ENCODE results near the gene INO80E. TPM values are rescaled to one million over a fixed set of nuclear protein-coding genes. Genes with fewer than 3 reads are reported as not detected.
A peak's percentile ranks its signal among the peaks of the same experiment; 100 is the strongest.

The INO80E gene
- total RNA-seq, 5 donors from 2014 or later (not counting 1 experiment from before 2014, with no cell fraction given) = 84.8 to 152 (median 128) TPM

- H3K27ac Mint-ChIP-seq = peak overlapping the region in 1 of 2 donors; percentile 16
- no peaks in the 10 kb centered on the region for H3K27me3 Mint-ChIP-seq
- Histone ChIP-seq H3K4me3 (ENCODE audit: control insufficient read depth in 1 of 2, extremely low read depth in 1 of 2, low read length in 1 of 2) (no peak overlapping the region), H3K9me3 (no peaks in the 10 kb centered on the region), H3K36me3 (ENCODE audit: control insufficient read depth in 2 of 2, extremely low read depth in 1 of 2, insufficient read depth in 1 of 2, low read length in 1 of 2) (peaks cover 9 to 50% of the 10 kb centered on the region in 2 donors), H3K27me3 (replicated peaks in 1 of 2; ENCODE audit: control insufficient read depth in 2 of 2, extremely low read depth in 1 of 2, insufficient read depth in 2 of 2, low read length in 1 of 2) (no peaks in the 10 kb centered on the region), H3K27ac (ENCODE audit: low read length) (no peak overlapping the region), H3K4me1 (ENCODE audit: control insufficient read depth in 1 of 2, extremely low read depth in 1 of 2, insufficient read depth in 2 of 2, low read length in 2 of 2) (peaks cover 13 to 31% of the 10 kb centered on the region in 2 experiments)
- H3K4me3 Mint-ChIP-seq = no peak overlapping the region
- no peaks in the 10 kb centered on the region for H3K9me3 Mint-ChIP-seq
- peaks cover 35% of the 10 kb centered on the region for H3K36me3 Mint-ChIP-seq
- POLR2A ChIA-PET = no interaction called here
- CTCF ChIA-PET = interaction anchor here in 1 of 2 donors (0.6 kb wide), 1 partner anchor 78 kb away, joined by 6 read pairs; the partner anchor contains the start of gene ASPHD1
- WGBS (ENCODE audit: insufficient coverage) = 100% methylated on average over 6 of the region's 9 CpGs
- no peak for ATAC-seq (replicated peaks in 1 of 4)
- H3K4me1 Mint-ChIP-seq = peaks cover 23 to 37% (median 32%) of the 10 kb centered on the region in 3 donors
- no peak for DNase-seq
These were observed 18.0 kb upstream of the INO80E start for GRCh38 chr16:29978081-29978480.

GRCh38 chr16:29978564-29979270, 17.3 kb upstream of the INO80E start:
- no peaks in the 10 kb centered on the region for H3K9me3 Mint-ChIP-seq
- no peak overlapping the region for H3K4me3 Mint-ChIP-seq
- peak overlapping the region in 1 of 2 donors; percentile 28 for H3K27ac Mint-ChIP-seq
- Histone ChIP-seq H3K27ac (ENCODE audit: low read length) (no peak overlapping the region), H3K9me3 (no peaks in the 10 kb centered on the region), H3K27me3 (replicated peaks in 1 of 2; ENCODE audit: control insufficient read depth in 2 of 2, extremely low read depth in 1 of 2, insufficient read depth in 2 of 2, low read length in 1 of 2) (no peaks in the 10 kb centered on the region), H3K36me3 (ENCODE audit: control insufficient read depth in 2 of 2, extremely low read depth in 1 of 2, insufficient read depth in 1 of 2, low read length in 1 of 2) (peaks cover 9 to 57% of the 10 kb centered on the region in 2 donors), H3K4me3 (ENCODE audit: control insufficient read depth in 1 of 2, extremely low read depth in 1 of 2, low read length in 1 of 2) (no peak overlapping the region), H3K4me1 (ENCODE audit: control insufficient read depth in 1 of 2, extremely low read depth in 1 of 2, insufficient read depth in 2 of 2, low read length in 2 of 2) (peaks cover 13 to 27% of the 10 kb centered on the region in 2 experiments)
- WGBS (ENCODE audit: insufficient coverage) = 100% methylated on average over 3 of the region's 9 CpGs
- no peak for ATAC-seq (replicated peaks in 1 of 4)
- H3K27me3 Mint-ChIP-seq = no peaks in the 10 kb centered on the region
- CTCF ChIA-PET = interaction anchor here in 1 of 2 donors (0.6 kb wide), 1 partner anchor 78 kb away, joined by 6 read pairs; the partner anchor contains the start of gene ASPHD1
- DNase-seq = no peak
- POLR2A ChIA-PET = no interaction called here
- H3K36me3 Mint-ChIP-seq = peaks cover 40% of the 10 kb centered on the region
- peaks cover 23 to 33% (median 28%) of the 10 kb centered on the region in 3 donors for H3K4me1 Mint-ChIP-seq

- CTCF ChIA-PET = interaction anchor here in 1 of 2 donors (0.6 kb wide), 1 partner anchor 22 kb away, joined by 4 read pairs; no protein-coding TSS in a partner anchor
- no peak overlapping the region for H3K27ac ChIP-seq (ENCODE audit: low read length)
- Mint-ChIP-seq H3K27me3 (no peaks in the 10 kb centered on the region), H3K9me3 (no peaks in the 10 kb centered on the region), H3K4me1 (peaks cover 0 to under 1% (median 0%) of the 10 kb centered on the region in 3 donors), H3K27ac (no peak overlapping the region), H3K36me3 (peaks cover 58% of the 10 kb centered on the region), H3K4me3 (no peak overlapping the region)
- ATAC-seq (replicated peaks in 1 of 4) (no peak), DNase-seq (no peak)
- peaks cover 12 to 96% of the 10 kb centered on the region in 2 donors for H3K36me3 ChIP-seq (ENCODE audit: control insufficient read depth in 2 of 2, extremely low read depth in 1 of 2, insufficient read depth in 1 of 2, low read length in 1 of 2)
- POLR2A ChIA-PET = no interaction called here
- H3K27me3 ChIP-seq (replicated peaks in 1 of 2; ENCODE audit: control insufficient read depth in 2 of 2, extremely low read depth in 1 of 2, insufficient read depth in 2 of 2, low read length in 1 of 2) = no peaks in the 10 kb centered on the region
- H3K4me1 ChIP-seq (ENCODE audit: control insufficient read depth in 1 of 2, extremely low read depth in 1 of 2, insufficient read depth in 2 of 2, low read length in 2 of 2) = no peaks in the 10 kb centered on the region
- no peak overlapping the region for H3K4me3 ChIP-seq (ENCODE audit: control insufficient read depth in 1 of 2, extremely low read depth in 1 of 2, low read length in 1 of 2)
- no peaks in the 10 kb centered on the region for H3K9me3 ChIP-seq
- 98% methylated on average over 16 of the region's 24 CpGs for WGBS (ENCODE audit: insufficient coverage)
These were observed 13.3 kb upstream of the INO80E start for GRCh38 chr16:29982560-29983419.

- peaks cover 11 to 96% of the 10 kb centered on the region in 2 donors for H3K36me3 ChIP-seq (ENCODE audit: control insufficient read depth in 2 of 2, extremely low read depth in 1 of 2, insufficient read depth in 1 of 2, low read length in 1 of 2)
- no peaks in the 10 kb centered on the region for H3K27me3 Mint-ChIP-seq
- H3K4me1 ChIP-seq (ENCODE audit: control insufficient read depth in 1 of 2, extremely low read depth in 1 of 2, insufficient read depth in 2 of 2, low read length in 2 of 2) = no peaks in the 10 kb centered on the region
- no peak overlapping the region for H3K4me3 Mint-ChIP-seq
- ATAC-seq (replicated peaks in 1 of 4) (no peak), DNase-seq (no peak)
- no peaks in the 10 kb centered on the region for H3K9me3 ChIP-seq
- H3K9me3 Mint-ChIP-seq = no peaks in the 10 kb centered on the region
- POLR2A ChIA-PET = no interaction called here
- H3K4me1 Mint-ChIP-seq = no peaks in the 10 kb centered on the region
- no peaks in the 10 kb centered on the region for H3K27me3 ChIP-seq (replicated peaks in 1 of 2; ENCODE audit: control insufficient read depth in 2 of 2, extremely low read depth in 1 of 2, insufficient read depth in 2 of 2, low read length in 1 of 2)
- peak overlapping the region in 1 of 2 donors; percentile 46 for H3K27ac Mint-ChIP-seq
- H3K27ac ChIP-seq (ENCODE audit: low read length) = no peak overlapping the region
- H3K4me3 ChIP-seq (ENCODE audit: control insufficient read depth in 1 of 2, extremely low read depth in 1 of 2, low read length in 1 of 2) = no peak overlapping the region
- 71% methylated on average over 3 of the region's 12 CpGs for WGBS (ENCODE audit: insufficient coverage)
- CTCF ChIA-PET = interaction anchor here in 1 of 2 donors (0.6 kb wide), 1 partner anchor 23 kb away, joined by 4 read pairs; no protein-coding TSS in a partner anchor
- H3K36me3 Mint-ChIP-seq = peaks cover 60% of the 10 kb centered on the region
These were observed 12.5 kb upstream of the INO80E start for GRCh38 chr16:29983420-29984136.

- H3K27me3 Mint-ChIP-seq = no peaks in the 10 kb centered on the region
- 60% methylated on average over 2 of the region's 6 CpGs for WGBS (ENCODE audit: insufficient coverage)
These were observed 11.8 kb upstream of the INO80E start for GRCh38 chr16:29984137-29984763.

More at GRCh38 chr16:29984137-29984763, 11.8 kb upstream of the INO80E start:
- H3K27ac ChIP-seq (ENCODE audit: low read length) = no peak overlapping the region
- H3K4me3 ChIP-seq (ENCODE audit: control insufficient read depth in 1 of 2, extremely low read depth in 1 of 2, low read length in 1 of 2) = no peak overlapping the region
- ChIA-PET POLR2A (no interaction called here), CTCF (no interaction called here)
- Mint-ChIP-seq H3K9me3 (no peaks in the 10 kb centered on the region), H3K36me3 (peaks cover 58% of the 10 kb centered on the region), H3K27ac (no peak overlapping the region), H3K4me3 (no peak overlapping the region), H3K4me1 (no peaks in the 10 kb centered on the region)
- ATAC-seq (replicated peaks in 1 of 4) (no peak), DNase-seq (no peak)
- no peaks in the 10 kb centered on the region for H3K27me3 ChIP-seq (replicated peaks in 1 of 2; ENCODE audit: control insufficient read depth in 2 of 2, extremely low read depth in 1 of 2, insufficient read depth in 2 of 2, low read length in 1 of 2)
- no peaks in the 10 kb centered on the region for H3K9me3 ChIP-seq
- peaks cover 10 to 93% of the 10 kb centered on the region in 2 donors for H3K36me3 ChIP-seq (ENCODE audit: control insufficient read depth in 2 of 2, extremely low read depth in 1 of 2, insufficient read depth in 1 of 2, low read length in 1 of 2)
- H3K4me1 ChIP-seq (ENCODE audit: control insufficient read depth in 1 of 2, extremely low read depth in 1 of 2, insufficient read depth in 2 of 2, low read length in 2 of 2) = no peaks in the 10 kb centered on the region
